ENCODE measurements around the gene WNT9A.
"Not testable (repeated sequence)": the region's sequence is repeated elsewhere in the genome, so short reads cannot be mapped to it uniquely, and the experiment has no call there.

WNT9A gene

DNA sequence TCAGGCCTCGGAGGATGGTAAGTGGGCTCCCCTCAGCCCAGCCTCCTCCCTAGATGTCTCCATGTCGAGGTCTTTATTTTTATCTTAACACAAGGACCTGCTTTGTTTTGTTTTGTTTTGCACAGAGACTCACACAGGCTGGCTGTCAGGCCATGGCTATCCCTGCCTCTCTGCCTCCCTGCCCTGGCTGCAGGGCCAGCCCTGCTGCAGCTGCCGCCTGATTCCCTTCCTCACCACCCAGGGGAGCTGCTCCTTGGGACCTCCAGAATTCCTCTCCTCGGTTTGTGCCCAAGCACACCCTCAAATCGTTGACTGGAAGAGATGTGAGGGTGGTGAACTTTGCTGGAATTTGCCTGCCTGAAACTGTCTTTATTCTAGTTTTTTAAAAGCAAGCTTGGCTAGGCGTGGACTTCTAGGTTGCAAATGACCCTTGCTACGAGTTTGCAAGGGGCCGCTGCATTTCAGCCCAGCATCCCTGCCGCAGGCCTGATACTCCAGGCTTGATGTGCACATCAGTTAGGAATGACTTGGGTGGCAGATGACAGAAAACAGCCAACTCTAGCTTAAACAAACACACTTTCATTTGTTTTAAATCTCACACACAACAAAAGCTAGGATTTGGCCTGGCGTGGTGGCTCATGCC lies 37.1 kb downstream of the WNT9A start:
- DNase-seq (ENCODE audit: low read depth), result no peak

DNA sequence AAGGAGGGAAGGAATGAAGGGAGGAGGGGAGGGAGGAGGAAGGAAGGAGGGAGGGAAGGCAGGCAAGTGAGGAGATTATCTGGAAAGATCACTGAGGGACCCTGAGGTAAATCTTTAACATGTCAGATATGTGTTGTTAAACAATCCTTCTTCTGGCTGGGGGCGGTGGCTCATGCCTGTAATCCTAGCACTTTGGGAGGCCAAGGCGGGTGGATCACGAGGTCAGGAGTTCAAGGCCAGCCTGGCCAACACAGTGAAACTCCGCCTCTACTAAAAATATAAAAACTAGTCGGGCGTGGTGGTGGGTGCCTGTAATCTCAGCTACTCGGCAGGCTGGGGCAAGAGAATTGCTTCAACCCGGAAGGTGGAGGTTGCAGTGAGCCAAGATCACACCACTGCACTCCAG lies 37.8 kb downstream of the WNT9A start:
- DNase-seq (ENCODE audit: low read depth), result not testable (repeated sequence)

DNA sequence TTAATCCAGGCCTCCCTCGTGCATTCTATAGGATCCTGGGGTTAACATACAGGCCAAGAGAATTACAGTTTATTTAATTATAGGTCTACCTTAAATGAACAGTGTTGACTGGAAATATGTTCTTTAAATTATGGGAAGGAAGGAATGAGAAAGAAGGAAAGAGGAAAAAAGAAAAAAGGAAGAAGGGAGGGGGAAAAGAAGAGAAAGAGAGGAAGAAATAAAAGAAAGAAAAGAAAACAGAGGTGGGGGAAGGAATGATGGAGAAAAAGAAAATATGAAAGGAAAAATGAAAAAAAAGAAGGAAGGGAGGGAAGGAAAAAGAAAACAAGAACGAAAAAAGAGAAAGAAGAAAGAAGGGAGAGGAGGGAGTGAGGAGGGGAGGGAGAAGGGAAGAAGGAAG lies 38.5 kb downstream of the WNT9A start:
- no peak for DNase-seq (ENCODE audit: low read depth)

DNA sequence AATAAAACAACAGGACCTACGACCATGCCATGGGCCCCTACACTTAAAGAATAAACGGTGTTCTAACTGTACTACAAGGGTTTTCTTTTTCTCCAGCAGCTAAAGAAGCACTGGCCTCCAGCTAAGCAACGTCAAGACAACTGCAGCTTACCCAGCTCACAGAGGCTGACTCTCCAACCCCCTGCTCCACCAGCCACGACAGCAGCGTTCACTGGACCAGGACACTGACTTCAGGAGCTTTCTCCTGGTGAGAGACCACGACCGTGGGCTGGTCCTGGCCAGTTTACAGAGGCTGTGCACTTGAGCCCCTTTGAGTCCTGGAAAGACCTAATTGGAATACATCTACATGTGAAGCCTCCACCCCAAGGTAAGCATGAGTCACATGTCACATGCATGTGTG lies 39.4 kb downstream of the WNT9A start:
- no peak for DNase-seq (ENCODE audit: low read depth)

DNA sequence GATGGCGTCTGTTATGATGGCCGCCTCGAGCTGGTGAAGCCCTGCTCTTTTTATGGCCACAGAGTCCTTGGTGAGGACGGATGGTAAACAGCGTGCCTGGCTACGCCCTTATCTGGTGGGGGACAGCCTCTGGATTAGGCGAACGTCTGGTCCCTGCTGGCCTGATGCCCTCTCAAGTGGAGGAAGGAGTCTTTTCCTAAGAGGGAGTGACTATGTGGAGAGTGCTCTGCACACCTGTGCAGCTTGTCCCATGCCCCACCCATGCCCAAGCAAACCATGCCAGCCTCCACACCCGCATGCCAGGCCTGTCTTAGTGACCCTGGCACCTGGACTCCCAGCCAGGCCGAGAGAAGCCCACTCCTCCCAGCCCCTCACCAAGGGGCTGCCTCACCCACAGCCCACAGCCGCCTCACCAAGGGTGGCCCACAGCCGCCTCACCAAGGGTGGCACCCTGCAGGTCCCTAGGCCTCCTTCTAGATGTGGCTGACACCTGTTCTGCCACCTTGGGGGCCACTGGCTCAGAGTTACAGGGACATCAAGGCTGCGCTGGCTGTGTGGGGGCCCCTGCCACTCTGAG lies 40.2 kb downstream of the WNT9A start:
- DNase-seq (ENCODE audit: low read depth), result no peak

DNA sequence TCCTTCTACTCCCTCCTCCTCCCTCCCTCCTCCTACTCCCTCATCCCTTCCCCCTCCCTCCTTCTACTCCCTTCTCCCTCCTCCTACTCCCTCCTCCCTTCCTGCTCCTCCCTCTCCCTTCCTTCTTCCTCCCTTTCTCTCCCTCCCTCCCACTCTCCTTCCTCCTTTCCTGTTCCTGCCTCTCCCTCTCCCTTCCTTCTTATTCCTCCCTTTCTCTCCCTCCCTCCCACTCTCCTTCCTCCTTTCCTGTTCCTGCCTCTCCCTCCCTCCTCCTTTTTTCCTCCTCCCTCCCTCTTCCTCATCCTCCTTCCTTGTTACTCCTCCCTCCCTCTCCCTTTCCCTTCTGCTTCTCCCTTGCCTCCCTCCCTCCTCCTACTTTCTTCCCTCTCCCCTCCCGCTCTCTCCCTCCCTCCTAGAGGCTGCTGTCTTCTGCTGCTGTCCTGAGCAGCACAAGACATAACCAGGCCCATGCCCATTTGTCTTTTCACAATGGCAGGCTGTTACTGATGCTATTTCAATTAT lies 41.1 kb downstream of the WNT9A start:
- DNase-seq (ENCODE audit: low read depth), result no peak

DNA sequence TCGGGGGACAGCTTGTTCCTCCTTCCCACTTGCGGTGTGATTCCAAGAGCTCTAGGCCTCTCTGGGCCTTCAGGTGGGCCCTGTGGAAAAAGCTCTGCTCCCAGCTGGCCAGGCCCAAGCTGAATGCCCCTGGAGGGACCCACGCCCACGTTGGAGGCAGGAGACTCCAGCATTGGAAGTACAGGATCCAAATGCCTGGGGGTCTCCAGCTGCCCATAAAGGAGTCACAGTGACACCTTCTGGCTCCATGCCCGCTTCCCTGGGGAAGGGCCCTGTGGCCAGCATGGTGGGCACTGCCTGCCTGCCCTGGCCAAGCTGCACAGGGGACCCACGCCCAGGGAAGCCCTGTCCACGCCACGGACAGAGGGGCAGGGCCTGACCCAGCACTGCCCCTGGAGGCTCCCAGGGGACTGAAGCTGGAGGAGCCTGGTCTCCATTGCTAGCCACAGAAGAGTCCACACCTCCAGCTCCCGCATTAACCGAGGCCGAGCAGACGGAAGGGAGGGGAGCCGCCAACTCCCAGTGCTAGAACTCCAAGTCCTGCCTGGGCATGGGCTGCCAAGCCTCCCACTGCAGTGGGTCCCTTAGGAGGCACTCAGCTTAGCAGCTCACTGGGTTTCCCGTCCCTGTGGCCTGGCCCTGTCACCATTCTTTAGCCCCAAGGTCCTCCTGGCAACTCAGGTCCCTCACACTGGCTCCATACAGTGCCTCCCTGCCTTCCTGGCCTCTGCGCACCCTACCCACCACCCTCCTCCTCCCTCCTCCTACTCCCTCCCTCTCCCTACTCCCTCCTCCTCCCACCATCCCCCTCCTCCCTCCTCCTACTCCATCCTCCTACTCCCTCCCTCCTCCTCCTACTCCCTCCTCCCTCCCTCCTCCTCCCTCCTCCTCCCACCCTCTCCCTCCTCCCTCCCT lies 41.9 kb downstream of the WNT9A start:
- DNase-seq (ENCODE audit: low read depth), result no peak

DNA sequence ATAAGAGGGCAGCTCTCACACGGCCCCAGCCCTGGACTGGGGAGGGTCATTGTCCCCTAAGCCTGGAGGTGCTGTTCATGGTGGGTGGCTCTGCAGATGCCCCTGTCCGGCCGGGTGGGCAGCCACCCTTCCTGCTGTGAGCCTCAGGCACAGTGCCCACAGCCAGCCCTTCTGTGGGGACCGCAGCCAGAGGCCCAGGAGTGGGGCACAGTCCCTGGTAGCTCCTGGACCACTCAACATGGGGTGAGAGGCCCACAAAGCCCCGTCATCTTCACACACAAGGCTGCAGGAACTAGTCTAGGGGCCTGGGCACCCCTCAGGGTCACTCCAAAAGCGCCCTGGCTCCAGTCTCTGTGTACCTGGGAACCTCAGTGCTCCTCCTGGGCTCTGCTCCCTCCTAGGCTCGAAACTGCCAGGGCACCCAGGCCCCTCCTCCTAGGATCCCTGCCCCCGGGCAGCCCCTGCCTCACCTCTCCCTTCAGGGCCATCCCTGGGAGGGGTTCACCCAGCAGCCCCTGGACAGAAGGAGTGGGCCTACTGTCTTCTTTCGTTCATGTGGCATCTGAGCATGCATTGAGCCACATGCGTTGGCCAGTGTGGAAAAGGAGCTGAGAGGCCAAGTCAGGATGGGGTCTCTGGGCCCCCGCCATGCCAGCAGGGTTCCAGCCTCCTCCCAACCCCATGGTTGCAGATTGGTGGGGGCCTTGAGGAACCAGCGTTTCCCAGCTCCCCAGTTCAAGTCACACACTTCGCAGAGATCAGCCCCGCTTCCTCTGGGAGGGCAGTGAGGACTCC lies 43.0 kb downstream of the WNT9A start:
- DNase-seq (ENCODE audit: low read depth), result no peak

DNA sequence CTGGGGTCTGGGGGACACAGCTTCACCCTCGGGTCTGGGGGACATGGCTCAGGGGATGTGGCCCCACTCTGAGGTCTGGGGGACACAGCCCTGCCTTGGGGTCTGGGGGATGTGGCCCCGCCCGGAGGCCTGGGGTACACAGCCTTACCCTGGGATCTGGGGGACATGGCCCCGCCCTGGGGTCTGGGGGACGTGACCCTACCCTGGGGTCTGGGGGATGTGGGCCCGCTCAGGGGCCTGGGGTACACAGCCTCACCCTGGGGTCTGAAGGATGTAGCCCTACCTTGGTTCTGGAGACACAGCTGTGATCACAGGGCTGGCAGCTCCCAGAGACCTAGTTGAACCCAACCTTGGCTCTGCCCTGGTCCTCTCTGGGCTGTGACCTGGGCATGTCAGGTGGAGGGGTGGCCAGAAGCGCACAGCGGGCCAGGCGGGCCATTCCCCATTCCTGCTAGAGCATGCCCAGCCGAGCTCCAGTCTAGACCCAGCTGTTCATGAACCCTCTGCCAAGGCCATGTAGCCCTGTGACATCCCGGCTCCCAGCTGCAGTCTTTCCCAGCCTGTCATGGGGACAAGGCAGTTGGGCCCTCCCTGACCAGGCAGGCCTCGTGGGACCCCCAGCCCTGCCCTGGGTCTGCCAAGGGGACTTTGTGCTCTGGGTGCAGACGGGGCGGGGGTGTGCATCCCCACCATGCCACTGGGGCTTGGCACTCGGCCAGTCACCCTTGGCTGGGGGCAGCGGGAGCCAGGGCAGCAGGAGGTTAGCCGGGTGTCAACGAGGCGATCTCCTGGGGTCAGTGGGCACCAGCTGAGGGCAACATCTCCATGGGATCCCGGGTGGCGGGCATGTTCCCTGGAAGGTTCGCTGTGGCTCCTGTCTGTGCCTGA lies 43.9 kb downstream of the WNT9A start:
- DNase-seq (ENCODE audit: low read depth), result no peak

DNA sequence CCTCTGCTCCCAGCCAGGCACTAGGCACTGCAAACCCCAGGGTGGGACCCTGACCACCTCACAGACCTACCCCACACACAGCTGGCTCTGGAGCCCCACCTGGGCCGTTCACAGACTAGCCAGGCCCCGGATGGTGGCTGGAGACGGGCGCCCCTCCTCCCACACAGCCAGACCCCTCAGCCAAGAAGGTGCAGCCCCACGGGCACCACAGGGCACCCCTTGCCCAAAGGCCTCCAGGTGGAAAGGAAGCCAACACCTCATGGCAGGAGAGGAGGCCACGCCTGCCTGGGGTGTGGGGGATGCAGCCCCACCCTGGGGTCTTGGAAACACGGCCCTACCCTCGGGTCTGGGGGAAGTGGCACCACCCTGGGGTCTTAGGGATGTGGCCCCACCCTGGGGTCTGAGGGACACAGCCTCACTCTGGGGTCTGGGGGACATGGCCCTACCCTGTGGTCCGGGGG lies 44.6 kb downstream of the WNT9A start:
- no peak for DNase-seq (ENCODE audit: low read depth)

DNA sequence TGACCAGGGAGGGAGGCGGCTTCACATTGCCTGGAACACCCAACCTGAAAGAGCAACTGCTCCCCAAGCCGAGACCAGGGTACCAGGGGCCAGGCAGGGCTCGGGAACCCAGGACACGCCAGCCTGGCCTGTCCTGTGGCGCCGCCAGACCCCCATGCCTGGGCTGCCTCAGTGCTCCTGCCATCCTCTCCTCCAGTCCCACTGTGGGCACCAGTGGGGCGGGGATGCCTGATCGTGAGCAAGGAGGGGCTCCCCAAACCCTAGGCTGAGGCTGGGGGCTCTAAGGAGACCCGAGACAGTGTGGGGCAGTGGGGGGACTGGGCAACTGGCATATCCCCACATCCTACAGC lies 45.1 kb downstream of the WNT9A start:
- no peak for DNase-seq (ENCODE audit: low read depth)

DNA sequence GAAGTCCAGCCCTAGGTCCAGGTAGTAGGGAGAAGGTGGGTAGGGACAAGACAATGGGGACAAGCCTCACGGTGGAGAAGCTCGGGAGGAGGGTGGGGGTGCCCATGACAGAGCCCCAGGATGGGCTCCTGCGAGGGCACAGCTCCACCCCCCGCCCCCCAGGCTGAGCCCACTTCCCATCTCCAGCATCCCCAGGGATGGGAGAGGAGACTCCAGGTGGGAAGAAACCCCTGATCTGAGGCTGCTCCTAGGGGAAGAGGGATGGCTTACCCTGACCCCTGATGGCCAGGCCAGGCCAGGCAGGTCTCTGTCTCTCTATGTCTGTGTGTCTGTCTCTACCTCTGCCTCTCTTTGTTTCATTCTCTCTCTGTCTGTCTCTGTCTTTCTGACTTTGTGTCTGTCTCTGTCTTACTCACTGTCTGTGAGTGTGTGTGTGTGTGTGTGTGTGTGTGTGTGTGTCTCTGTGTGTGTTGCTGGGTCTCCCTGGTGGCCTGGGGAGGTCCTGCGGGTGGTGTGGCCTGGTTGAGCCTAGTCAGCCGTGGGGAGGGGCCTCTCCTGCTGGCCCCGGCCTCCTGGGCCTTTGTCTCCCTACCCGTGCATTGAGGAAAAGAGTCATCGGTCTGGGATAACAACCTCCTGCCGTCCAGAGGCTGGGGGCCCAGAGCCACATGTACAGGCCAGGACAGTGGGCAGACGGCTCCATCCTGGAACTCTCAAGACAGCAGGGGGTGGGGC lies 45.7 kb downstream of the WNT9A start:
- DNase-seq (ENCODE audit: low read depth), result no peak

DNA sequence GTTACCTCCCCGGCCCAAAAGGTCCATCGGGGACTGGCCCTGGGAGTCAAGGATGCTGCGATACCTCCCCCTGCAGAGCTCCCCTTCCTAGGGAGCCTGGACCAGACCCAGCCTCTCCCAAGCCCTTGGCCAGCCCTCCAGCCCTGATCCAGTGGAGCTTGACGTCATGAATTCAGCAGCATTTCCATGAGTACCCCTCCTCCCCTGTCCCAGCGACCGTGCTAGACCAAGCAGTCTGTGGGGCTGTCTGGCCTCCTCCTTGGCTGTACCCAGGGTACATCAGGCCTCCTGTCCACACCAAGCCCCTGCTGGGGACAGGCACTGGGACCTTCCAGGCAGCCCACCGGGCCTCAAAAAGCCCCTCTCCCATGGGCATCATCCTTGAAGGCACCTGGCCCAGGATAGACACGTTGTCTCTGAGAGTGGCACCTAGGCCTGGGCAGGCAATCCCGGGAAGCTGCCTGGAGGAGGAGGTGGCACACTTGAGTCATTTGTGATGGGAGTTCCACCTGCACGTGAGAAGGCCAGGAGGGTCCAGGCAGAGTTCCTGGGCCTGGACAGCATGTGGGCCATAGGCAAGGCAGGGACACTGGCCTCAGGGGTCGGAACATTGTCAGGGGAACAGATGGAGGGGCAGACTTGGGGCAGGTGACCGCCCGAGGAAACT lies 46.4 kb downstream of the WNT9A start:
- DNase-seq (ENCODE audit: low read depth), result no peak

DNA sequence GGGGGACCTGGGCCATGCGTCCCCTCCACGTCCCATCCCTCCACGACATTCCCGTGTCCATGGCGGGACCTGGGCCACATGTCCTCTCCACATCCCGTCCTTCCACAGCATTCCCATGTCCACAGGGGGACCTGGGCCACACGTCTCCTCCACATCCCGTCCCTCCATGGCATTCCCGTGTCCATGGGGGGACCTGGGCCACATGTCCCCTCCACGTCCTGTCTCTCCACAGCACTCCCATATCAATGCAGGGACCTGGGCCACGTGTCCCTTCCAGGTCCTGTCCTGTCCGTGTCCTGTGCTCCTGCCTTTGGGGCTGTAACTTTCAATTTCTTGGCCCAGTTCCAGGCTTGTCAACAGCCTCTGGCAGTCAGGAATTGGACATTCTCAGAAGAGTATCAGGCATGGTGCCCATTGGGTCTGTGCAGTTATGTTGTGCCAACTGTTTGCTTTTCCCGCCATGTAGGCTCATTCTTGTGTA lies 47.1 kb downstream of the WNT9A start:
- no peak for DNase-seq (ENCODE audit: low read depth)

DNA sequence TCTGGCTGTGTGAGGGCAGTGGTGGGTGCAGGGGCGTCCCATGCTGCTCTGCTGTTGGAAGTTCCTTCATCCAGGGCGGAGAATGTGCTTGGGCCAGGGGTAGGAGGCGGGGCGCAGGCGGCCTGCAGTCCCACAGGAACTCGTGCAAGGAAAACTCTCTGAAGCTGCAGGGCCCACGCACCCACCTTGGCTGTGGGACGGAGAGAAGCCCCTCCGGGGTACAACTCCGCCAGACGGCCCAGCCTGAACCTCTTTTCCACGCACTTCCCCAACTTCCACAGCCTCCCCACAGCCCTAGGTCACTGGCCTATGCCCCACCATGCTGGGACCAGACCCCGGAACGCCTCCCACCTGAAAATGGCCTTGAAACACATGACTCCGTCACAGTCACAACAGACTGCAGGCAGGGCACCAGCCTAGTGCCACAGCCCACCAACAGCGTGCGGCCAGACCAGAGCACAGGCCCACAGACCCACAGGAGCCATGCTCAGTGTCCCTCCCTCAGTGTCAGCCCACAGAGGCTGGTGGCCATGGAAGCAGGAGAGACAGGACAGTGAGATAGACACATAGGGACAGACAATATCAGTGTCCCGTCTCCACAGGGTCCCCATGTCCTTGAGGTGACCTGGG lies 47.8 kb downstream of the WNT9A start:
- no peak for DNase-seq (ENCODE audit: low read depth)

DNA sequence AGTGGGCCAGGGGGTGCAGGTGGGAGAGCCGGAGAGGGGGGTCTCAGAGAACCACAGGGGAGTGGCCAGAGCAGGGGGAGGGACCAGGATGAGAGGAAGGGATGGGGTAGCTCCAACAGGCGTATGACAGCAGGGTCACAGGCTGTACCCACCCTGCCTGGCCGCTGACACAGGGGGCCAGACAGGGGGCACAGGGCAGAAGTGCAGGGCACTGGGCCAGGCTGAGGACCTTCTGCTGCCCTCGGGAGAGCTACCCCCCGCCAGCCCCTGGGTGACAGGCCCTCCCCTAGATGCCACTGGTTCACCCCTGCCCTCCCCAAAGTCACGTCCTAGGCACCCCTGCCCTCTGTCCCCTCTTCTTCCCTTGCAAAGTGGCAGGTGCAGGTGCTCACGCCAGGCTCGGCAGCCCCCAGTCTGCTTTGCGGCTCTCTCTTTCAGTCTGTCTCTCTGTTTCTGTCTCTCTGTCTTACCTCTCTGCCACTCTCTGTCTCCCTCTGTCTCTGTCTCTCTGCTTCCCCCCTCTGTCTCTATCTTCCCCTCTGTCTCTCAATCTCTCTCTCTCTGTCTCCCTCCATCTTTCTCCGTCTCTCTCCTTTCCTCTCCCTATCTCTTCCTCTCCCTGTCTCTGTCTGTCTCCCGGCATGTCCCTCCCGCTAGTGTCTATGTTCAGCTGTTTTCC lies 48.5 kb downstream of the WNT9A start:
- no peak for DNase-seq (ENCODE audit: low read depth)

DNA sequence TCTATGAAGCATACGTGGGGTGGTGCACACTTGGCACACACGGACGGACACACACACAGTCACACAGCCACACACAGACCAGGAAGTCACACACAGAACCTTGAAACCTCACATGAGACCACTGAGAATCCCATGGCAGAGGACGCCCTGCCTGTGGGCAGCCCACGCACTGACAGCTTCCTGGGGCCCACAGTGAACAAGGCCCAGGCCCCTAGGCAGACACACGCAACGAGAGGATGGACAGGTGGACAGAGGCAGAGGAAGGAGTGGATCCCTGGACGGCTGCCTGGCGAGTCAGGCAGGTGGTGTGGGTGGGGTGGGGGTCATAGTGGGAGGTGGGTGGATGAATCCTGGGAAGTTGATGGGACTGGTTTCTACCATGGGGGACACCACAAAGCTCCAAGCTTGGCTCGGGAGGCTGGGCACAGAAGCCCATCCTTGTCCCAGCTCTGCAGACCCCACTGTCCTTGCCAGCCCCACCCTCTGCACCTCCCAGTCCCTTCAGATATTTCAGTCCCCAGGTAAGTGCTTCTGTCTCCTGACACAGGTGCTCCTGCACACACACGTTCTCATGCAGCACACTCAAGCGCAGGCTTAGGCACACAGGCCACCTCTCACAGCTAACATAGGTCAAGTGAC lies 49.1 kb downstream of the WNT9A start:
- DNase-seq (ENCODE audit: low read depth), result no peak

Measured in activated T-cell treated with anti-CD3 and anti-CD28 coated beads for 1 hour (primary cell).